ENCODE results near the gene AKAIN1. TPM values are rescaled to one million over a fixed set of nuclear protein-coding genes. Genes with fewer than 3 reads are reported as not detected.

Gene AKAIN1
- total and polyA plus RNA-seq, 12 donors: 0.28 to 9.7 (median 3.8) TPM; not detected in 4

DNA sequence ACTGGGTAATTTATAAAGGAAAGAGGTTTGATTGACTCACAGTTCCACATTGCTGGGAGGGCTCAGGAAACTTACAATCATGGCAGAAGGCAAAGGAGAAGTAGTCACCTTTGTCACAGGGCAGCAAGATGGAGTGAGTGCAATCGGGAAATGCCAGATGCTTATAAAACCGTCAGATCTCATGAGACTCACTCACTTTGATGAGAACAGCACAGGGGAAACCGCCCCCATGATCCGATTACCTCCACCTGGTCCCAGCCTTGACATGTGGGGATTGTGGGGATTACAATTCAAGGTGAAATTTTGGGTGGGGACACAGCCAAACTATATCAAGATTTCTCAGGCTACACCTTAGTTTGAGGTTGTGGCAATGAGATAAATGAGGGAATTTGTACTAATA lies 54.9 kb downstream of the AKAIN1 start:
- no peaks in the 10 kb centered on the region for H3K9me3 ChIP-seq (replicated peaks in 1 of 3)
- no peak for TF ChIP-seq POLR2A (IDR thresholded peaks at IDR 0.05)
- TF ChIP-seq, protein P1, sequence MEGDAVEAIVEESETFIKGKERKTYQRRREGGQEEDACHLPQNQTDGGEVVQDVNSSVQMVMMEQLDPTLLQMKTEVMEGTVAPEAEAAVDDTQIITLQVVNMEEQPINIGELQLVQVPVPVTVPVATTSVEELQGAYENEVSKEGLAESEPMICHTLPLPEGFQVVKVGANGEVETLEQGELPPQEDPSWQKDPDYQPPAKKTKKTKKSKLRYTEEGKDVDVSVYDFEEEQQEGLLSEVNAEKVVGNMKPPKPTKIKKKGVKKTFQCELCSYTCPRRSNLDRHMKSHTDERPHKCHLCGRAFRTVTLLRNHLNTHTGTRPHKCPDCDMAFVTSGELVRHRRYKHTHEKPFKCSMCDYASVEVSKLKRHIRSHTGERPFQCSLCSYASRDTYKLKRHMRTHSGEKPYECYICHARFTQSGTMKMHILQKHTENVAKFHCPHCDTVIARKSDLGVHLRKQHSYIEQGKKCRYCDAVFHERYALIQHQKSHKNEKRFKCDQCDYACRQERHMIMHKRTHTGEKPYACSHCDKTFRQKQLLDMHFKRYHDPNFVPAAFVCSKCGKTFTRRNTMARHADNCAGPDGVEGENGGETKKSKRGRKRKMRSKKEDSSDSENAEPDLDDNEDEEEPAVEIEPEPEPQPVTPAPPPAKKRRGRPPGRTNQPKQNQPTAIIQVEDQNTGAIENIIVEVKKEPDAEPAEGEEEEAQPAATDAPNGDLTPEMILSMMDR (IDR thresholded peaks at IDR 0.05): no peak
- no peak overlapping the region for H3K27ac ChIP-seq
- no peaks in the 10 kb centered on the region for H3K36me3 ChIP-seq (replicated peaks in 1 of 2)
- intact Hi-C loops (cut with DNase I): no loop called here
- DNase-seq: no peak
- 49 to 68% (median 63%) methylated on average over 4 of the region's 4 CpGs for WGBS, 4 donors
- no peak overlapping the region for H3K4me3 ChIP-seq
- H3K4me1 ChIP-seq (replicated peaks in 1 of 2): no peaks in the 10 kb centered on the region
- H3K27me3 ChIP-seq: no peaks in the 10 kb centered on the region

DNA sequence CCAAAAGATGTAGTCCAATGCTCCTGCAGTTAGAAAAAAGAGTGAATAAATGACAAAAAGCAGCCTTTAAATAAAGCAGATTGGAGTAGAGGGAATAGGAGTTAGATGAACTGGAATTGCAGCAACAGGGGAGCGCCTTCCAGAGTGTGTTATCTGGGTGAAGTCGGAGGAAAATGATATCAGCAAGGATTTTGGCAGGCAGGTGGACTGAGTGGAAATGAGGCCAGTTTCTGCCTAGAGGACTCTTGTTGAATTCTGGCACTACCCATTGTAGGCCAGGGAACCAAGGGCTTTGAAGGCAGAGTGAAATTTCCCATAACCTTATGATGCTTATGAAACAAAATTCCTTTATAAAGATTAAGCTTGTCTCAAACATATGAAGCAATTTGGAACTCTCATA lies 59.8 kb downstream of the AKAIN1 start:
- peak in 1 of 7 donors; percentile 19 for DNase-seq
- TF ChIP-seq POLR2A (IDR thresholded peaks at IDR 0.05): no peak
- TF ChIP-seq, protein P1 (IDR thresholded peaks at IDR 0.05): no peak
- Histone ChIP-seq H3K9me3 (replicated peaks in 1 of 3) (no peaks in the 10 kb centered on the region), H3K27me3 (no peaks in the 10 kb centered on the region), H3K36me3 (replicated peaks in 1 of 2) (no peaks in the 10 kb centered on the region), H3K4me1 (replicated peaks in 1 of 2) (no peaks in the 10 kb centered on the region), H3K4me3 (no peak overlapping the region), H3K27ac (no peak overlapping the region)
- intact Hi-C loops (cut with DNase I): no loop called here
- 21 to 81% (median 56%) methylated on average over 2 of the region's 2 CpGs for WGBS, 4 donors

DNA sequence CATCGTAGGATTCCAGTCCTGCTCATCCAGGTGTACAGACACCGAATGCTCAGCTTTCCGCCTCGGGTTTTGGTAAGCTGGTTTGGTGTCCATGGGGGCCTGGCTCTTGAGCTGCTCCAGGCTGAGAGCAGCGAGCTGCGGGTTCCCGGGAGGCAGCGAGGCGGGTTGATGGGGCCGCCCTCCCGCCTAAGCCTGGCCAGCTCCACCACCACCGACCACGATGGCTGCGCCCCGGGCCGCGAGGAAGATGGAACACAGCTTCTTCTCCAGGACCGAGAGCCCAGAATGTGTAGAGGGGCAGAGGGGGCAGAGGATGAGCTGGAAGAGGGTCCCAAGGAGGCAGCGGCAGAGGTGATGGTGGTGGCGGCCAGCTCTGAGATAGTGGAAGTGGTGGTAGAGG lies 64.1 kb downstream of the AKAIN1 start:
- no peak for TF ChIP-seq POLR2A (IDR thresholded peaks at IDR 0.05)
- TF ChIP-seq, protein P1 (IDR thresholded peaks at IDR 0.05): no peak
- Histone ChIP-seq H3K27ac (no peak overlapping the region), H3K27me3 (no peaks in the 10 kb centered on the region), H3K36me3 (replicated peaks in 1 of 2) (no peaks in the 10 kb centered on the region), H3K4me1 (replicated peaks in 1 of 2) (no peaks in the 10 kb centered on the region), H3K9me3 (replicated peaks in 1 of 3) (no peaks in the 10 kb centered on the region), H3K4me3 (no peak overlapping the region)
- intact Hi-C loops (cut with DNase I): no loop called here
- 89 to 96% (median 93%) methylated on average over 7 to 20 of the region's 20 CpGs for WGBS, 4 donors
- no peak for DNase-seq

DNA sequence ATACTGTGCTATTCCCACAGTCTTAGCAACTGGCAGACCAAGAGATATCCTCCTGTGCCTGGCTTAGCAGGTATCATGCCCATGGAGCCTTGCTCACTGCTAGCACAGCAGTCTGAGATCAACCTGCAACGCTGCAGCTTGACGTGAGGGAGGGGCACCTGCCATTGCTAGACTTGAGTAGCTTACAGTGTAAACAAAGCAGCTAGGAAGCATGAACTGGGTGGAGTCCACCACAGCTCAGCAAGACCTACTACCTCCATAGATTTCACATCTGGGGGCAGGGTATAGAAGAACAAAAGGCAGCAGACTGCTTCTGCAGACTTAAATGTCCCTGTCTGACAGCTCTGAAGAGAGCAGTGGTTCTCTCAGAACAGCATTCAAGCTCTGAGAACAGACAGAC lies 74.8 kb downstream of the AKAIN1 start:
- Histone ChIP-seq H3K36me3 (replicated peaks in 1 of 2) (no peaks in the 10 kb centered on the region), H3K4me3 (no peak overlapping the region), H3K27ac (no peak overlapping the region), H3K27me3 (no peaks in the 10 kb centered on the region), H3K4me1 (replicated peaks in 1 of 2) (no peaks in the 10 kb centered on the region), H3K9me3 (replicated peaks in 1 of 3) (peaks cover 0 to 6% (median under 1%) of the 10 kb centered on the region in 3 donors)
- intact Hi-C loops (cut with DNase I): no loop called here
- 70 to 90% (median 73%) methylated on average over 2 of the region's 2 CpGs for WGBS, 4 donors
- no peak for DNase-seq
- no peak for TF ChIP-seq POLR2A (IDR thresholded peaks at IDR 0.05)
- TF ChIP-seq, protein P1 (IDR thresholded peaks at IDR 0.05): no peak

Measured in adrenal gland (tissue), 12 donors.